ENCODE results near the gene B4GALNT4. TPM values are rescaled to one million over a fixed set of nuclear protein-coding genes. Genes with fewer than 3 reads are reported as not detected.

B4GALNT4 gene
- total RNA-seq, 2 experiments from 2014 or later: 4.2 to 6.0 TPM

- ATAC-seq (ENCODE audit: poor library complexity): no peak
- DNase-seq: no peak
- peaks cover 20% of the 10 kb centered on the region for H3K27me3 Mint-ChIP-seq
- ChIA-PET CTCF (no interaction called here), POLR2A (no interaction called here)
- peaks cover 5% of the 10 kb centered on the region for H3K4me1 Mint-ChIP-seq (ENCODE audit: low read depth)
- no peak overlapping the region for H3K27ac Mint-ChIP-seq
- Histone ChIP-seq H3K4me3 (ENCODE audit: low read length) (no peak overlapping the region), H3K36me3 (ENCODE audit: insufficient read depth, low read length) (no peaks in the 10 kb centered on the region), H3K27ac (ENCODE audit: low read depth in 1 of 2, low read length in 2 of 2) (no peak overlapping the region), H3K27me3 (ENCODE audit: control insufficient read depth in 1 of 2, insufficient read depth in 2 of 2, low read length in 2 of 2) (peaks cover 8 to 10% of the 10 kb centered on the region in 2 experiments), H3K4me1 (ENCODE audit: insufficient read depth, low read length) (peaks cover 4% of the 10 kb centered on the region), H3K9me3 (ENCODE audit: control insufficient read depth in 1 of 2, insufficient read depth in 1 of 2, low read length in 2 of 2) (peaks cover 0 to 8% of the 10 kb centered on the region in 2 experiments)
- H3K36me3 Mint-ChIP-seq (ENCODE audit: low read depth): no peaks in the 10 kb centered on the region
- H3K4me3 Mint-ChIP-seq: no peak overlapping the region
- intact Hi-C loops (cut with DNase I, micrococcal nuclease): no loop called here
- H3K9me3 Mint-ChIP-seq: peaks cover 2% of the 10 kb centered on the region
- TF ChIP-seq CTCF (IDR thresholded peaks at IDR 0.05): no peak
Measured at GRCh38 chr11:373716-374551, 4.6 kb downstream of the B4GALNT4 start.

- no peak for ATAC-seq (ENCODE audit: poor library complexity)
- Histone ChIP-seq H3K36me3 (ENCODE audit: insufficient read depth, low read length) (no peaks in the 10 kb centered on the region), H3K9me3 (ENCODE audit: control insufficient read depth in 1 of 2, insufficient read depth in 1 of 2, low read length in 2 of 2) (peaks cover 0 to 8% of the 10 kb centered on the region in 2 experiments), H3K27ac (ENCODE audit: low read depth in 1 of 2, low read length in 2 of 2) (no peak overlapping the region), H3K4me1 (ENCODE audit: insufficient read depth, low read length) (no peaks in the 10 kb centered on the region), H3K27me3 (ENCODE audit: control insufficient read depth in 1 of 2, insufficient read depth in 2 of 2, low read length in 2 of 2) (peaks cover 7% of the 10 kb centered on the region in 2 experiments), H3K4me3 (ENCODE audit: low read length) (no peak overlapping the region)
- TF ChIP-seq CTCF (IDR thresholded peaks at IDR 0.05): no peak
- Mint-ChIP-seq H3K4me3 (no peak overlapping the region), H3K36me3 (ENCODE audit: low read depth) (no peaks in the 10 kb centered on the region), H3K27ac (no peak overlapping the region), H3K4me1 (ENCODE audit: low read depth) (peaks cover 2% of the 10 kb centered on the region), H3K27me3 (peaks cover 20% of the 10 kb centered on the region), H3K9me3 (peaks cover 2% of the 10 kb centered on the region)
- DNase-seq: no peak
- ChIA-PET POLR2A (no interaction called here), CTCF (no interaction called here)
- intact Hi-C loops (cut with DNase I, micrococcal nuclease): no loop called here
Measured at GRCh38 chr11:375065-376025, 6.0 kb downstream of the B4GALNT4 start.

- Histone ChIP-seq H3K27me3 (ENCODE audit: control insufficient read depth in 1 of 2, insufficient read depth in 2 of 2, low read length in 2 of 2) (no peaks in the 10 kb centered on the region), H3K36me3 (ENCODE audit: insufficient read depth, low read length) (no peaks in the 10 kb centered on the region), H3K27ac (ENCODE audit: low read depth in 1 of 2, low read length in 2 of 2) (no peak overlapping the region), H3K9me3 (ENCODE audit: control insufficient read depth in 1 of 2, insufficient read depth in 1 of 2, low read length in 2 of 2) (peaks cover 0 to 8% of the 10 kb centered on the region in 2 experiments), H3K4me3 (ENCODE audit: low read length) (no peak overlapping the region), H3K4me1 (ENCODE audit: insufficient read depth, low read length) (no peaks in the 10 kb centered on the region)
- ChIA-PET CTCF (no interaction called here), POLR2A (no interaction called here)
- ATAC-seq (ENCODE audit: poor library complexity) (no peak), DNase-seq (no peak)
- H3K27me3 Mint-ChIP-seq: peaks cover 10% of the 10 kb centered on the region
- H3K9me3 Mint-ChIP-seq: peaks cover 2% of the 10 kb centered on the region
- H3K27ac Mint-ChIP-seq: no peak overlapping the region
- no peak for TF ChIP-seq CTCF (IDR thresholded peaks at IDR 0.05)
- intact Hi-C loops (cut with DNase I, micrococcal nuclease): no loop called here
- no peaks in the 10 kb centered on the region for H3K36me3 Mint-ChIP-seq (ENCODE audit: low read depth)
- no peaks in the 10 kb centered on the region for H3K4me1 Mint-ChIP-seq (ENCODE audit: low read depth)
- no peak overlapping the region for H3K4me3 Mint-ChIP-seq
Measured at GRCh38 chr11:376531-377173, 7.4 kb downstream of the B4GALNT4 start.

Measured in CD4-positive, alpha-beta T cell (primary cell).